NB4 (cell line): Measurements from ENCODE around the gene PUM1.

Source experiments
- CTCF ChIP-seq: IDR thresholded peaks from one replicate; pipeline ENCODE4 v1.5.1; 2012; ENCODE audit warnings: low read depth, low read length
- MAX ChIP-seq: IDR thresholded peaks from 2 replicates; pipeline ENCODE4 v1.6.1; 2011; ENCODE audit warnings: low read depth, low read length
- POLR2A ChIP-seq: IDR thresholded peaks from 2 replicates; pipeline ENCODE4 v1.6.1; 2011; ENCODE audit warnings: mild to moderate bottlenecking; ENCODE audit not compliant: insufficient read length; ENCODE audit errors: extremely low read depth

GRCh38 chr1:30909365-30910068 lies 156.0 kb downstream of the PUM1 start:
- no peak for TF ChIP-seq CTCF
- TF ChIP-seq POLR2A = no peak
- no peak for TF ChIP-seq MAX
